CD14-positive monocyte (primary cell): ENCODE measurements around the gene NXPH4. TPM values are rescaled to one million over a fixed set of nuclear protein-coding genes. Genes with fewer than 3 reads are reported as not detected.
A peak's percentile ranks its signal among the peaks of the same experiment; 100 is the strongest.

Experiments used
- DNase-seq, 3 donors: peaks; one replicate each; pipeline ENCODE4 v3.0.0-alpha.2; 2011 to 2022
- H2AFZ ChIP-seq: 2 replicates; pipeline ENCODE4 v1.6.0; 2012; ENCODE audit warnings: mild to moderate bottlenecking, low read depth, low read length, inconsistent platforms; ENCODE audit not compliant: insufficient read depth, poor library complexity, severe bottlenecking
- H3K27ac ChIP-seq, 2 donors: 1 replicate in 1 of 2; 2 replicates in 1 of 2; pipeline ENCODE4 v1.5.1; 2012 to 2013; ENCODE audit warnings: low read length in 2 of 2, control low read depth in 1 of 2, inconsistent platforms in 1 of 2, low read depth in 1 of 2, mild to moderate bottlenecking in 1 of 2
- H3K27me3 ChIP-seq, 2 donors: one replicate each; pipeline versions ENCODE4 v1.6.0 to v1.6.1; 2011 to 2013; ENCODE audit warnings: low read length in 2 of 2; ENCODE audit not compliant: control insufficient read depth in 2 of 2, insufficient read depth in 2 of 2
- H3K36me3 ChIP-seq, 2 donors: replicated peaks in 1 of 2; 1 replicate in 1 of 2; 2 replicates in 1 of 2; pipeline versions ENCODE4 v1.5.1 to v1.6.1; 2012 to 2013; ENCODE audit warnings: low read length in 2 of 2, control low read depth in 1 of 2, inconsistent platforms in 1 of 2, mild to moderate bottlenecking in 1 of 2; ENCODE audit not compliant: insufficient read depth in 2 of 2, control insufficient read depth in 1 of 2
- H3K4me1 ChIP-seq, 2 donors: 1 replicate in 1 of 2; 2 replicates in 1 of 2; pipeline versions ENCODE4 v1.5.1 to v1.6.1; 2012 to 2013; ENCODE audit warnings: low read length in 2 of 2, control low read depth in 1 of 2, inconsistent platforms in 1 of 2, mild to moderate bottlenecking in 1 of 2, moderate library complexity in 1 of 2; ENCODE audit not compliant: insufficient read depth in 2 of 2, control insufficient read depth in 1 of 2
- H3K4me2 ChIP-seq: replicated peaks from 2 replicates; pipeline ENCODE3; 2012; ENCODE audit warnings: low read length, moderate library complexity, mild to moderate bottlenecking; ENCODE audit not compliant: poor library complexity, severe bottlenecking; ENCODE audit errors: extremely low read depth
- H3K4me3 ChIP-seq, 3 experiments: fragments of 200-600 bp in 1 of 3; sonication (generic) in 1 of 3; replicated peaks in 1 of 3; 1 replicate in 2 of 3; 2 replicates in 1 of 3; pipeline ENCODE4 v1.5.1; 2011 to 2013; ENCODE audit warnings: low read length in 3 of 3, mild to moderate bottlenecking in 3 of 3, control low read depth in 2 of 3, low read depth in 2 of 3, inconsistent platforms in 1 of 3, moderate library complexity in 1 of 3
- H3K79me2 ChIP-seq: 2 replicates; pipeline ENCODE4 v1.6.0; 2012; ENCODE audit warnings: mild to moderate bottlenecking, control low read depth, inconsistent platforms, low read length, moderate library complexity; ENCODE audit not compliant: insufficient read depth
- H3K9ac ChIP-seq: 2 replicates; pipeline ENCODE4 v1.6.0; 2017; ENCODE audit warnings: low read length, mild to moderate bottlenecking; ENCODE audit not compliant: insufficient read depth, poor library complexity, severe bottlenecking
- H3K9me3 ChIP-seq, 2 donors: replicated peaks in 1 of 2; 1 replicate in 1 of 2; 2 replicates in 1 of 2; pipeline versions ENCODE4 v1.5.1 to v1.6.1; 2012 to 2013; ENCODE audit warnings: low read length in 2 of 2, control low read depth in 1 of 2; ENCODE audit not compliant: control insufficient read depth in 1 of 2, insufficient read depth in 1 of 2
- H4K20me1 ChIP-seq: 2 replicates; pipeline ENCODE4 v1.6.0; 2012; ENCODE audit warnings: mild to moderate bottlenecking, low read length, control low read depth, moderate library complexity; ENCODE audit not compliant: insufficient read depth
- H3K27ac Mint-ChIP-seq, 7 donors: one replicate each; pipeline ENCODE4 v1.8.0; 2020; ENCODE audit warnings: mild to moderate bottlenecking in 7 of 7, mixed read lengths in 7 of 7, moderate library complexity in 6 of 7, inconsistent platforms in 2 of 7
- H3K27me3 Mint-ChIP-seq, 3 donors: one replicate each; pipeline ENCODE4 v1.8.0; 2021 to 2022; ENCODE audit warnings: low read depth in 3 of 3, mild to moderate bottlenecking in 3 of 3, mixed read lengths in 3 of 3, moderate library complexity in 3 of 3, inconsistent platforms in 1 of 3
- H3K36me3 Mint-ChIP-seq, 2 donors: one replicate each; pipeline ENCODE4 v1.8.0; 2020; ENCODE audit warnings: mixed read lengths in 2 of 2, inconsistent platforms in 1 of 2, mild to moderate bottlenecking in 1 of 2
- H3K4me1 Mint-ChIP-seq: one replicate; pipeline ENCODE4 v1.8.0; 2020; ENCODE audit warnings: mild to moderate bottlenecking, mixed read lengths
- H3K4me3 Mint-ChIP-seq, 2 donors: one replicate each; pipeline ENCODE4 v1.8.0; 2020; ENCODE audit warnings: mild to moderate bottlenecking in 2 of 2, mixed read lengths in 2 of 2, moderate library complexity in 1 of 2
- H3K9me3 Mint-ChIP-seq, 7 donors: one replicate each; pipeline ENCODE4 v1.8.0; 2020 to 2022; ENCODE audit warnings: mixed read lengths in 7 of 7, mild to moderate bottlenecking in 6 of 7, moderate library complexity in 6 of 7, inconsistent platforms in 2 of 7
- CTCF ChIP-seq: fragments of 200-600 bp; IDR thresholded peaks from one replicate; pipeline ENCODE4 v1.8.0; 2022; ENCODE audit warnings: antibody characterized with exemption, mild to moderate bottlenecking
- WGBS: methylation state at CpG from one replicate; pipeline ENCODE4 v1.1.5; 2013; ENCODE audit warnings: missing lambda C conversion rate; ENCODE audit not compliant: insufficient coverage; 5-methylcytosine and 5-hydroxymethylcytosine counted together
- intact Hi-C, 2 donors: fragments of 100-400 bp; cut with micrococcal nuclease; formaldehyde crosslinking; loops; one replicate each; pipeline versions ENCODE4 v1.15.0 to v1.15.1; 2023
- polyA plus RNA-seq, 3 donors: library from polyadenylated mRNA; depleted of rRNA in 1 of 3; unstranded in 2 of 3; stranded (reverse) in 1 of 3; fragments of 300-500 nt in 2 of 3; fragments of >200 nt in 1 of 3; fragmentation: Illumina TruSeq in 2 of 3; gene quantifications; 1 replicate in 2 of 3; 2 replicates in 1 of 3; pipeline ENCODE4 v1.2.3, GENCODE V29; 2012 to 2021

Gene NXPH4
- polyA plus RNA-seq, 3 donors = not detected

- Histone ChIP-seq H3K4me2 (peak overlapping the region; percentile 79), H3K4me1 (peaks cover 60 to 74% of the 10 kb centered on the region in 2 donors), H3K9ac (no peak overlapping the region), H3K4me3 (peak overlapping the region; percentile 0 to 75 (median 12)), H3K36me3 (peaks cover 12 to 16% of the 10 kb centered on the region in 2 donors), H2AFZ (peak overlapping the region; percentile 64), H3K79me2 (no peaks in the 10 kb centered on the region), H3K27me3 (peaks cover 67 to 82% of the 10 kb centered on the region in 2 donors), H4K20me1 (peaks cover 81% of the 10 kb centered on the region), H3K9me3 (peaks cover 0 to 47% of the 10 kb centered on the region in 2 donors), H3K27ac (no peak overlapping the region)
- Mint-ChIP-seq H3K36me3 (peaks cover 35 to 38% of the 10 kb centered on the region in 2 donors), H3K9me3 (peaks cover 0 to 51% (median 15%) of the 10 kb centered on the region in 7 donors), H3K4me1 (peaks cover 74% of the 10 kb centered on the region), H3K27ac (peak overlapping the region in 1 of 7 donors; percentile 40), H3K4me3 (peak overlapping the region; percentile 84 to 99), H3K27me3 (peaks cover 77 to 87% (median 78%) of the 10 kb centered on the region in 3 donors)
- TF ChIP-seq CTCF = no peak
- intact Hi-C loops = loop anchor here in 1 of 2 donors (2.0 kb wide), 1 partner anchor 13 kb away; no protein-coding TSS in a partner anchor
- 4% methylated on average over 39 of the region's 63 CpGs for WGBS
- peak in 1 of 3 donors; percentile 4 for DNase-seq
These were observed 21.6 kb downstream of the NXPH4 start for GRCh38 chr12:57237932-57238853.

- Histone ChIP-seq H3K79me2 (no peaks in the 10 kb centered on the region), H3K9ac (no peak overlapping the region), H3K36me3 (peaks cover 4 to 8% of the 10 kb centered on the region in 2 donors), H3K4me3 (peak overlapping the region; percentile 0 to 75 (median 12)), H4K20me1 (peaks cover 83% of the 10 kb centered on the region), H3K9me3 (peaks cover 0 to 47% of the 10 kb centered on the region in 2 donors), H2AFZ (peak overlapping the region; percentile 64), H3K4me2 (peak overlapping the region; percentile 79), H3K27ac (no peak overlapping the region), H3K27me3 (peaks cover 67 to 83% of the 10 kb centered on the region in 2 donors), H3K4me1 (peaks cover 69 to 78% of the 10 kb centered on the region in 2 donors)
- Mint-ChIP-seq H3K4me1 (peaks cover 76% of the 10 kb centered on the region), H3K27ac (peak overlapping the region in 3 of 7 donors; percentile 14 to 50 (median 40)), H3K4me3 (peak overlapping the region; percentile 84 to 99), H3K27me3 (peaks cover 82 to 95% (median 84%) of the 10 kb centered on the region in 3 donors), H3K36me3 (peaks cover 27 to 32% of the 10 kb centered on the region in 2 donors), H3K9me3 (peaks cover 0 to 52% (median 15%) of the 10 kb centered on the region in 7 donors)
- WGBS = 1% methylated on average over 47 of the region's 47 CpGs
- intact Hi-C loops = loop anchor here in 1 of 2 donors (1.0 to 2.0 kb wide), 2 partner anchors 14 to 26 kb away; no protein-coding TSS in a partner anchor
- peak; percentile 86 to 88 (median 87) for DNase-seq
- TF ChIP-seq CTCF = peak; percentile 100
These were observed 22.4 kb downstream of the NXPH4 start for GRCh38 chr12:57238854-57239554.
